HCT116 (cell line): ENCODE results near the gene BDH1.

Experiments
- CBX3 ChIP-seq: IDR thresholded peaks from 2 replicates; pipeline ENCODE4 v1.6.1; 2012; ENCODE audit warnings: low read depth
- CTCF ChIP-seq, 3 experiments: fragments of 200-600 bp in 1 of 3; sonication (generic) in 1 of 3; IDR thresholded peaks in 2 of 3; conservative IDR thresholded peaks in 1 of 3; 2 replicates each; pipeline ENCODE4 v1.5.1; 2012 to 2017; ENCODE audit warnings: low read depth in 2 of 3, low read length in 2 of 3, antibody characterized with exemption in 1 of 3, borderline replicate concordance in 1 of 3, control low read depth in 1 of 3, mild to moderate bottlenecking in 1 of 3, mixed read lengths in 1 of 3, mixed run types in 1 of 3, moderate library complexity in 1 of 3; ENCODE audit not compliant: insufficient read depth in 1 of 3
- EZH2 ChIP-seq: fragments of 200-600 bp; sonication (generic); IDR thresholded peaks from 2 replicates; pipeline ENCODE4 v1.6.1; 2017; ENCODE audit warnings: antibody characterized with exemption, mixed run types
- POLR2A ChIP-seq: IDR thresholded peaks from 2 replicates; pipeline ENCODE4 v1.7.0; 2011; ENCODE audit warnings: borderline replicate concordance; ENCODE audit not compliant: insufficient read depth, insufficient read length; ENCODE audit errors: extremely low read depth
- SIN3A ChIP-seq: IDR thresholded peaks from 2 replicates; pipeline ENCODE4 v1.6.1; 2012; ENCODE audit warnings: low read depth
- SP1 ChIP-seq: IDR thresholded peaks from 2 replicates; pipeline ENCODE4 v1.6.1; 2012; ENCODE audit warnings: low read depth
- YY1 ChIP-seq: IDR thresholded peaks from 2 replicates; pipeline ENCODE4 v1.6.1; 2011; ENCODE audit warnings: low read length, low read depth, moderate library complexity, mild to moderate bottlenecking; ENCODE audit not compliant: insufficient replicate concordance; ENCODE audit errors: extremely low read depth
- ZNF274 ChIP-seq: fragments of 200-500 bp; sonication (Bioruptor generic); IDR thresholded peaks from 2 replicates; pipeline ENCODE4 v1.6.1; 2014; ENCODE audit warnings: mild to moderate bottlenecking, low read depth, low read length, inconsistent platforms
- TF ChIP-seq, protein P1 (sequence below): IDR thresholded peaks from 2 replicates; pipeline ENCODE4 v1.6.1; 2012; ENCODE audit warnings: low read depth

- TF ChIP-seq SIN3A, result no peak
- no peak for TF ChIP-seq POLR2A
- no peak for TF ChIP-seq CBX3
- no peak for TF ChIP-seq ZNF274
- no peak for TF ChIP-seq EZH2
- TF ChIP-seq CTCF (IDR thresholded peaks at IDR 0.05 in 2 of 3, conservative IDR thresholded peaks at IDR 0.05 in 1 of 3; ENCODE audit: borderline replicate concordance in 1 of 3, insufficient read depth in 1 of 3, low read depth in 2 of 3, low read length in 2 of 3), result no peak
- TF ChIP-seq, protein P1, sequence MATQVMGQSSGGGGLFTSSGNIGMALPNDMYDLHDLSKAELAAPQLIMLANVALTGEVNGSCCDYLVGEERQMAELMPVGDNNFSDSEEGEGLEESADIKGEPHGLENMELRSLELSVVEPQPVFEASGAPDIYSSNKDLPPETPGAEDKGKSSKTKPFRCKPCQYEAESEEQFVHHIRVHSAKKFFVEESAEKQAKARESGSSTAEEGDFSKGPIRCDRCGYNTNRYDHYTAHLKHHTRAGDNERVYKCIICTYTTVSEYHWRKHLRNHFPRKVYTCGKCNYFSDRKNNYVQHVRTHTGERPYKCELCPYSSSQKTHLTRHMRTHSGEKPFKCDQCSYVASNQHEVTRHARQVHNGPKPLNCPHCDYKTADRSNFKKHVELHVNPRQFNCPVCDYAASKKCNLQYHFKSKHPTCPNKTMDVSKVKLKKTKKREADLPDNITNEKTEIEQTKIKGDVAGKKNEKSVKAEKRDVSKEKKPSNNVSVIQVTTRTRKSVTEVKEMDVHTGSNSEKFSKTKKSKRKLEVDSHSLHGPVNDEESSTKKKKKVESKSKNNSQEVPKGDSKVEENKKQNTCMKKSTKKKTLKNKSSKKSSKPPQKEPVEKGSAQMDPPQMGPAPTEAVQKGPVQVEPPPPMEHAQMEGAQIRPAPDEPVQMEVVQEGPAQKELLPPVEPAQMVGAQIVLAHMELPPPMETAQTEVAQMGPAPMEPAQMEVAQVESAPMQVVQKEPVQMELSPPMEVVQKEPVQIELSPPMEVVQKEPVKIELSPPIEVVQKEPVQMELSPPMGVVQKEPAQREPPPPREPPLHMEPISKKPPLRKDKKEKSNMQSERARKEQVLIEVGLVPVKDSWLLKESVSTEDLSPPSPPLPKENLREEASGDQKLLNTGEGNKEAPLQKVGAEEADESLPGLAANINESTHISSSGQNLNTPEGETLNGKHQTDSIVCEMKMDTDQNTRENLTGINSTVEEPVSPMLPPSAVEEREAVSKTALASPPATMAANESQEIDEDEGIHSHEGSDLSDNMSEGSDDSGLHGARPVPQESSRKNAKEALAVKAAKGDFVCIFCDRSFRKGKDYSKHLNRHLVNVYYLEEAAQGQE, result no peak
- no peak for TF ChIP-seq SP1
- no peak for TF ChIP-seq YY1
These were observed 30.4 kb upstream of the BDH1 start for GRCh38 chr3:197586181-197586580.
